ENCODE results near the gene STRA6.
"Not testable (repeated sequence)": the region's sequence is repeated elsewhere in the genome, so short reads cannot be mapped to it uniquely, and the experiment has no call there.

DNA sequence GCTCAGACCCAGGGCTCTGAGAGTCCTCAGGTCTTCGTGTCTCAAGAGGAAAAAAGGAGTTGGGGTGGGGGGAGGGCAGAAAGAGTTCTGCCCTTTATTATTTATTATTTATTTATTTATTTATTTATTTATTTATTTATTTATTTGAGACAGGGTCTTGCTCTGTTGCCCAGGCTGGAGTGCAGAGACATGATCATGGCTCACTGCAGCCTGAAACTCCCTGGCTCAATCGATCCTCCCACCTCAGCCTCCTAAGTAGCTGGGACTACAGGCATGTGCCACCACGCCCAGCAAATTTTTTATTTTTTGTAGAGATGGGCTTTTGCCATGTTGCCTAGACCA, 40.4 kb downstream of the STRA6 start:
- TF ChIP-seq, protein P1, sequence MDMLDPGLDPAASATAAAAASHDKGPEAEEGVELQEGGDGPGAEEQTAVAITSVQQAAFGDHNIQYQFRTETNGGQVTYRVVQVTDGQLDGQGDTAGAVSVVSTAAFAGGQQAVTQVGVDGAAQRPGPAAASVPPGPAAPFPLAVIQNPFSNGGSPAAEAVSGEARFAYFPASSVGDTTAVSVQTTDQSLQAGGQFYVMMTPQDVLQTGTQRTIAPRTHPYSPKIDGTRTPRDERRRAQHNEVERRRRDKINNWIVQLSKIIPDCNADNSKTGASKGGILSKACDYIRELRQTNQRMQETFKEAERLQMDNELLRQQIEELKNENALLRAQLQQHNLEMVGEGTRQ (IDR thresholded peaks at IDR 0.05): not testable (repeated sequence)
- TF ChIP-seq, protein P2, sequence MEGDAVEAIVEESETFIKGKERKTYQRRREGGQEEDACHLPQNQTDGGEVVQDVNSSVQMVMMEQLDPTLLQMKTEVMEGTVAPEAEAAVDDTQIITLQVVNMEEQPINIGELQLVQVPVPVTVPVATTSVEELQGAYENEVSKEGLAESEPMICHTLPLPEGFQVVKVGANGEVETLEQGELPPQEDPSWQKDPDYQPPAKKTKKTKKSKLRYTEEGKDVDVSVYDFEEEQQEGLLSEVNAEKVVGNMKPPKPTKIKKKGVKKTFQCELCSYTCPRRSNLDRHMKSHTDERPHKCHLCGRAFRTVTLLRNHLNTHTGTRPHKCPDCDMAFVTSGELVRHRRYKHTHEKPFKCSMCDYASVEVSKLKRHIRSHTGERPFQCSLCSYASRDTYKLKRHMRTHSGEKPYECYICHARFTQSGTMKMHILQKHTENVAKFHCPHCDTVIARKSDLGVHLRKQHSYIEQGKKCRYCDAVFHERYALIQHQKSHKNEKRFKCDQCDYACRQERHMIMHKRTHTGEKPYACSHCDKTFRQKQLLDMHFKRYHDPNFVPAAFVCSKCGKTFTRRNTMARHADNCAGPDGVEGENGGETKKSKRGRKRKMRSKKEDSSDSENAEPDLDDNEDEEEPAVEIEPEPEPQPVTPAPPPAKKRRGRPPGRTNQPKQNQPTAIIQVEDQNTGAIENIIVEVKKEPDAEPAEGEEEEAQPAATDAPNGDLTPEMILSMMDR (IDR thresholded peaks at IDR 0.05): not testable (repeated sequence)
- not testable (repeated sequence) for TF ChIP-seq POLR2A (IDR thresholded peaks at IDR 0.05; ENCODE audit: low read length); RFX5 (IDR thresholded peaks at IDR 0.05); JUN (IDR thresholded peaks at IDR 0.05); TFCP2L1 (CRISPR knock-in tag; IDR thresholded peaks at IDR 0.05); RCOR1 (IDR thresholded peaks at IDR 0.05; ENCODE audit: low read depth, low read length); MAZ (IDR thresholded peaks at IDR 0.05; ENCODE audit: borderline replicate concordance, low read depth, low read length)
- TF ChIP-seq, protein P3, sequence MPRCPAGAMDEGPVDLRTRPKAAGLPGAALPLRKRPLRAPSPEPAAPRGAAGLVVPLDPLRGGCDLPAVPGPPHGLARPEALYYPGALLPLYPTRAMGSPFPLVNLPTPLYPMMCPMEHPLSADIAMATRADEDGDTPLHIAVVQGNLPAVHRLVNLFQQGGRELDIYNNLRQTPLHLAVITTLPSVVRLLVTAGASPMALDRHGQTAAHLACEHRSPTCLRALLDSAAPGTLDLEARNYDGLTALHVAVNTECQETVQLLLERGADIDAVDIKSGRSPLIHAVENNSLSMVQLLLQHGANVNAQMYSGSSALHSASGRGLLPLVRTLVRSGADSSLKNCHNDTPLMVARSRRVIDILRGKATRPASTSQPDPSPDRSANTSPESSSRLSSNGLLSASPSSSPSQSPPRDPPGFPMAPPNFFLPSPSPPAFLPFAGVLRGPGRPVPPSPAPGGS (IDR thresholded peaks at IDR 0.05): not testable (repeated sequence)
- TF ChIP-seq, protein P4, sequence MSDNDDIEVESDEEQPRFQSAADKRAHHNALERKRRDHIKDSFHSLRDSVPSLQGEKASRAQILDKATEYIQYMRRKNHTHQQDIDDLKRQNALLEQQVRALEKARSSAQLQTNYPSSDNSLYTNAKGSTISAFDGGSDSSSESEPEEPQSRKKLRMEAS (IDR thresholded peaks at IDR 0.05): not testable (repeated sequence)
